M059J (cell line): ENCODE measurements around the gene KRT77. TPM values are rescaled to one million over a fixed set of nuclear protein-coding genes. Genes with fewer than 3 reads are reported as not detected.
A peak's percentile ranks its signal among the peaks of the same experiment; 100 is the strongest.
"Not testable (repeated sequence)": the region's sequence is repeated elsewhere in the genome, so short reads cannot be mapped to it uniquely, and the experiment has no call there.

Experiments
- DNase-seq: peaks from one replicate; pipeline ENCODE4 v3.0.0-alpha.2; 2012; ENCODE audit warnings: low read depth
- total RNA-seq: library from RNA; depleted of rRNA; stranded (reverse); fragments of >200 nt; shearing (Covaris generic); gene quantifications from 2 replicates; pipeline ENCODE4 v1.2.3, GENCODE V29; 2014

KRT77 gene
- total RNA-seq, 1 experiment from 2014 or later: not detected

- no peak for DNase-seq
Measured at GRCh38 chr12:52676163-52676562, 27.2 kb downstream of the KRT77 start.

DNA sequence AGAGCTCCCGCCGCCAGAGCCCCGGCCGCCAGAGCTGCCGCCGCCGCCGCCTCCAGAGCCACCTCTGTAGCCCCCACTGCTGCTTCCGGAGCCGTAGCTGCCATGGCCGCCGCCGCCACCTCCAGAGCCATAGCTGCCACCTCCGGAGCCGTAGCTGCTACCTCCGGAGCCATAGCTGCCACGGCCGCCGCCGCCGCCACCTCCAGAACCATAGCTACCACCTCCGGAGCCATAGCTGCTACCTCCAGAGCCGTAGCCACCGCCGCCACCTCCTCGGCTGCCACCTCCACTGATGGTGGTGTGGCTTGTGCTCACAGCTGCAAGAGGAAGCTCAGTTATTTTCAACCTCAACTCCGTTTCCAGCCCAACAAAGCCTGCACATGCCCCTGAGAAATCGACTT lies 28.0 kb downstream of the KRT77 start:
- no peak for DNase-seq

- no peak for DNase-seq
Measured at GRCh38 chr12:52674433-52674775, 28.9 kb downstream of the KRT77 start.

- DNase-seq: no peak
Measured at GRCh38 chr12:52673713-52674432, 29.5 kb downstream of the KRT77 start.

DNA sequence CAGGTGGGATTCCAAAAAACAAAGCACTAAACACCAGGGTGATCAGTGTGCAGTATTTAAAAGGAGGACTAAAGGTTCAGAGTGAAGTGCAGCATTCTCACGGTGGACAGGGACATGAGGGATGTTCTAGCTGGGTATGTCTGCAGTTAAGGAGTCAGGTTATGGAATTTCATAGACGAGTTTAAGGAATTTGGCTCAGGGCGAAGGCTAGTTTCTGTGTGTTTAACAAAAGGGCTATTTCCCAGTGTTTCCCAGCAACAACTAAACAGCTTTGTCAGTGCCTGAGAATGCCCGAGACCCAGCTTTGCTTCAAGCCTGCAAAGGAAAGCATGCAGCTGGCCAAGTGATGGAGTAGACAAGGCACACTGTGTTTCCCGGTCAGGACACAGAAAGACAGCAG lies 30.1 kb downstream of the KRT77 start:
- peak; percentile 12 for DNase-seq

GRCh38 chr12:52672321-52672933 lies 30.9 kb downstream of the KRT77 start:
- DNase-seq: peak; percentile 85

DNA sequence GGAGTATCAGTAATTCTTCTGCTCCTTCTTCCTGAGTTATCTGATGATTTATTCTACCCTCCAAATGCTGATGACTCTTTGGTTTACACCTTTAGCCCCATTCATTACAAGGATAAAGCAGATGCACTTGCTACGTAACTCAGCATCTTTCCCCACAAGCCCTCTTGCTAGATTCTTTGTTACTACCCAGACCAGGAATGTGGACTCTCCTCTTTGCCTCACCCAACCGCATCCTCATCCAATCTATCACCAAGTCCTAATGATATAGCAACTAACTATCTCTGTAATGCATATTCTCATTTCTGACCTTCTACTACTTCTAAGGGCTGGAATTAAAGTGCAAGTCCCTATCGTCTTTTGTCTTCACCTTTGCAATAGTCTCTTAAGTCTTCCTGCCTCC lies 32.4 kb downstream of the KRT77 start:
- DNase-seq: no peak

DNA sequence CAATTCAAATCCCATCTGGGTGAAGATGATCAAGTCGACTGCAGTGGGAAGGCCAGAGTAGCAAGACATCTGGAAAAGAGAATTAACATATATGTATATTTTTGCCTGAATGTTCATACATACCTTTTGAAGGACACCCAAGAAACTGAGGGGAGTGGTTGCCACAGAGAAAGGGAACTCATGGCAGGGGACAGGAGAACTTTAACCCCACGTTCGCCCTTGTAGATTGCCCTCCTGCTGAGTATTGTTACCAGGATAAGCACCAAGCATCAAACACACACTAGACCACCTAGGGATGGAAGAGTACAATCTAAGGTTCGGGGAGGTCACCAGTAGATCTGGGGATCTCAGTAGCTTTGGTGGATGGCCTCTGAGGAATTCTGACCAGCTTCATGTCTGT lies 32.8 kb downstream of the KRT77 start:
- DNase-seq: no peak

DNA sequence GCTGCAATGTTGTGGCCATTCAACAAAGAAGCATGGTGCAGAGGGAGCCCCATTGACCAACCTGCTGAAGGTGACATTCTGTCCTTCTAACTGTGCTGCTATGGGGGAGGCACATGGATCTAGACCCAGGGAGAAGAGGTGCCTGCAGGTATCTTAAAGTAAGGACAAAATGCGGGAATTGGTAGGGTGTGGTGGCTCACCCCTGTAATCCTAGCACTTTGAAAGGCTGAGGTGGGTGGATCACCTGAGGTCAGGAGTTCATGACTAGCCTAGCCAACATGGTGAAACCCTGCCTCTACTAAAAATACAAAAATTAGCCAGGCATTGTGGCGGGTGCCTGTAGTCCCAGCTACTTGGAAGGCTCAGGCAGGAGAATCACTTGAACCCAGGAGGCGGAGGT lies 33.4 kb downstream of the KRT77 start:
- DNase-seq: not testable (repeated sequence)

DNA sequence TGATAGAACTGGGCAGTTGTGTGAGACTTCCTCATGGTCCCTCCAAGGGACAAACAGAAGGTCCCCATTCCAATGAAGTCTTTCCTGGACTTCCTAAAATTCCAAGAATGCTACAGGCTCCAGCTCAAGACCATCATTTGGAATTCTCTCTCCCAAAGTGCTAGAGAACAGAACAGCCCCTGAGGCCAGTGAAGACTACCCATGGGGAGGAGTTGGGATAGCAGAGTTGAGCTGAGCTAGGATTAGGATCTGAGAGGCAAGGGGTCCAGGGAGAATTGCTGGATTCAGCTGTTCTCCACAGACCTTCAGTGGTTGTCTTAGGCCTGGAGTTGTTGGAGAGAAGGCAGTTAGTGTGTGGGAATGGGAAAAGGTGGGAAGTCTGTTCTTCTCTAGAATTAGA lies 33.9 kb downstream of the KRT77 start:
- no peak for DNase-seq

- DNase-seq: no peak
Measured at GRCh38 chr12:52667931-52668330, 35.4 kb downstream of the KRT77 start.

DNA sequence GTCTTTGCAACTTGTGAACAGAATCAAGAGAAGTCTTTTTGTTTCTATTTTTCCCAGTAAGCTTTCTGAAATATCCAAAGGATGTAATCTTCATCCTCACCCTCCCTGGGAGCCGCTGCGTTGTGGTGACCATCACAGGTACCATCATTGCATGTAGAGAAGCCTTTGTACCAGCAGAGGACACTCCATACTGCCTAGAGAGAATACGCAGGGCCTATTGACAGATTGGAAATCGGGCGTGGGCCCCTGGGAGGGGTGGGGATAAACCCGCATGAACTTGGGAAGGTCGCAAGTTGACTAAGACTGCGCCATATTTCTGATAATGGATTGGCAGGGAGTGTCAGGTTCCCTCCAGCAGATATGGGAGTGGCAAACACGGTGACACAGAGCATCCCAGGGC lies 35.8 kb downstream of the KRT77 start:
- no peak for DNase-seq

- no peak for DNase-seq
Measured at GRCh38 chr12:52666471-52666870, 36.9 kb downstream of the KRT77 start.

- no peak for DNase-seq
Measured at GRCh38 chr12:52663420-52663819, 39.9 kb downstream of the KRT77 start.

- no peak for DNase-seq
Measured at GRCh38 chr12:52662918-52663229, 40.5 kb downstream of the KRT77 start.

- DNase-seq: no peak
Measured at GRCh38 chr12:52662093-52662917, 41.0 kb downstream of the KRT77 start.

DNA sequence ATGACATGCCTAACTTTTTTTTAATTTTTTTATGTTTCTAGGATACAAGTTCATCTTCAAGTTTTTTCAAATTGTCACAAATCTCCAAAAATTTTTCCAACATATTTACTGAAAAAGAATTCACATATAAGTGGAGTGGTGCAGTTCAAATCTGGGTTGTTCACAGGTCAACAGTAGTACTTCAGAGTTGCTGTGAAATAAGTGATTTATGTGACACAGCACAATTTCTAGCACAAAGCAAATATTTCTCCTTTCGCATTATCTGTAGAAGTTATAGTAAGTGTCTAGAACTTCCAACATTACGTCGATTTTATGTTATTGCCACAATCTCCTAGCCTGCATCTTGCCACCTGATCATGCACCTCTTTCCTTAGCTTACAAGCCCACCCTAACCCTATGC lies 41.7 kb downstream of the KRT77 start:
- DNase-seq: no peak

- DNase-seq: no peak
Measured at GRCh38 chr12:52660934-52661499, 42.3 kb downstream of the KRT77 start.

- DNase-seq: no peak
Measured at GRCh38 chr12:52659951-52660350, 43.4 kb downstream of the KRT77 start.

- no peak for DNase-seq
Measured at GRCh38 chr12:52659395-52659794, 43.9 kb downstream of the KRT77 start.

GRCh38 chr12:52658196-52658595 lies 45.1 kb downstream of the KRT77 start:
- no peak for DNase-seq

GRCh38 chr12:52657250-52657902 lies 45.9 kb downstream of the KRT77 start:
- DNase-seq: no peak
